HepG2 (cell line): ENCODE measurements around the gene PBOV1. TPM values are rescaled to one million over a fixed set of nuclear protein-coding genes. Genes with fewer than 3 reads are reported as not detected.
A peak's percentile ranks its signal among the peaks of the same experiment; 100 is the strongest.

Experiments used
- FOSL2 ChIP-seq: sonication (generic); formaldehyde crosslinking; IDR thresholded peaks from 2 replicates; pipeline ENCODE4 v1.4.0; 2020; ENCODE audit warnings: missing genetic modification reagents
- FOXC1 ChIP-seq: sonication (generic); formaldehyde crosslinking; IDR thresholded peaks from 2 replicates; pipeline ENCODE4 v1.8.0; 2022; ENCODE audit warnings: mild to moderate bottlenecking, missing genetic modification reagents, borderline replicate concordance
- GFI1 ChIP-seq: sonication (generic); formaldehyde crosslinking; IDR thresholded peaks from 2 replicates; pipeline ENCODE4 v1.5.0; 2020; ENCODE audit warnings: missing genetic modification reagents, mild to moderate bottlenecking, borderline replicate concordance
- HNRNPH1 ChIP-seq: fragments of 200-400 bp; formaldehyde crosslinking; optimal IDR thresholded peaks from 2 replicates; pipeline ENCODE3; 2017; ENCODE audit warnings: mild to moderate bottlenecking, low read depth, low read length
- KDM3A ChIP-seq: IDR thresholded peaks from 2 replicates; pipeline ENCODE4 v1.6.1; 2018; ENCODE audit warnings: low read depth, missing compliant biosample characterization
- RARA ChIP-seq: IDR thresholded peaks from 2 replicates; pipeline ENCODE4 v1.6.1; 2016; ENCODE audit warnings: missing genetic modification reagents, missing compliant biosample characterization
- REXO4 ChIP-seq: sonication (generic); formaldehyde crosslinking; IDR thresholded peaks from 2 replicates; pipeline ENCODE4 v1.8.0; 2022; ENCODE audit warnings: missing genetic modification reagents, mild to moderate bottlenecking, borderline replicate concordance
- SKIL ChIP-seq: sonication (generic); formaldehyde crosslinking; IDR thresholded peaks from 2 replicates; pipeline ENCODE4 v1.8.0; 2022; ENCODE audit warnings: missing genetic modification reagents, mild to moderate bottlenecking, moderate library complexity, borderline replicate concordance
- SUZ12 ChIP-seq: fragments of 150-350 bp; IDR thresholded peaks from 2 replicates; pipeline ENCODE4 v1.6.1; 2014; ENCODE audit warnings: low read depth, low read length
- ZFAT ChIP-seq: sonication (generic); formaldehyde crosslinking; conservative IDR thresholded peaks from 2 replicates; pipeline ENCODE4 v1.8.1; 2023; ENCODE audit warnings: missing genetic modification reagents, inconsistent platforms
- ZMYM3 ChIP-seq: sonication (generic); formaldehyde crosslinking; IDR thresholded peaks from 2 replicates; pipeline ENCODE4 v1.5.1; 2020; ENCODE audit warnings: mild to moderate bottlenecking, missing genetic modification reagents
- ZNF12 ChIP-seq: sonication (generic); formaldehyde crosslinking; IDR thresholded peaks from 2 replicates; pipeline ENCODE4 v1.5.0; 2020; ENCODE audit warnings: missing genetic modification reagents
- ZNF24 ChIP-seq: fragments of 450-650 bp; IDR thresholded peaks from 2 replicates; pipeline ENCODE4 v1.6.1; 2017; ENCODE audit warnings: antibody characterized with exemption, mild to moderate bottlenecking
- ZNF652 ChIP-seq: IDR thresholded peaks from 2 replicates; pipeline ENCODE4 v1.6.1; 2016; ENCODE audit warnings: low read depth, borderline replicate concordance
- polyA plus RNA-seq, 8 experiments: library from polyadenylated mRNA; depleted of rRNA in 3 of 8; stranded (reverse) in 7 of 8; unstranded in 1 of 8; fragments of >200 nt; fragmentation: Illumina TruSeq in 4 of 8; extraction: Trizol in 4 of 8; gene quantifications; 2 replicates each; pipeline versions ENCODE4 v1.2.1 to v1.2.3, GENCODE V29; 2011 to 2016; ENCODE audit warnings: low read depth in 4 of 8, missing spikeins in 1 of 8, mixed read lengths in 1 of 8; ENCODE audit not compliant: insufficient read depth in 1 of 8
- total RNA-seq, 5 experiments: library from RNA; depleted of rRNA; stranded (reverse); fragments of >200 nt; fragmentation: Illumina TruSeq; extraction: Trizol; gene quantifications; 2 replicates each; pipeline ENCODE4 v1.2.3, GENCODE V29; 2016; ENCODE audit warnings: low read depth in 1 of 5
- TF ChIP-seq, protein P1 (sequence below), 2 experiments: fragments of 450-650 bp in 1 of 2; sonication (generic) in 1 of 2; formaldehyde crosslinking in 1 of 2; IDR thresholded peaks; 2 replicates each; pipeline versions ENCODE4 v1.6.1 to v1.8.0; 2016 to 2022; ENCODE audit warnings: antibody characterized with exemption in 1 of 2, mild to moderate bottlenecking in 1 of 2, missing genetic modification reagents in 1 of 2
- TF ChIP-seq, protein P2 (sequence below): sonication (generic); formaldehyde crosslinking; IDR thresholded peaks from 2 replicates; pipeline ENCODE4 v1.4.0; 2020; ENCODE audit warnings: missing genetic modification reagents, low read depth, mild to moderate bottlenecking, borderline replicate concordance
- TF ChIP-seq, protein P3 (sequence below): IDR thresholded peaks from 2 replicates; pipeline ENCODE4 v1.6.1; 2016; ENCODE audit warnings: low read depth

The PBOV1 gene
- total and polyA plus RNA-seq, 2 of the 13 experiments (the other 11 are each of a cell fraction or from before 2014, with no cell fraction given), result not detected

GRCh38 chr6:138248878-138249277 lies 30.6 kb upstream of the PBOV1 start (continued):
- TF ChIP-seq, protein P1, sequence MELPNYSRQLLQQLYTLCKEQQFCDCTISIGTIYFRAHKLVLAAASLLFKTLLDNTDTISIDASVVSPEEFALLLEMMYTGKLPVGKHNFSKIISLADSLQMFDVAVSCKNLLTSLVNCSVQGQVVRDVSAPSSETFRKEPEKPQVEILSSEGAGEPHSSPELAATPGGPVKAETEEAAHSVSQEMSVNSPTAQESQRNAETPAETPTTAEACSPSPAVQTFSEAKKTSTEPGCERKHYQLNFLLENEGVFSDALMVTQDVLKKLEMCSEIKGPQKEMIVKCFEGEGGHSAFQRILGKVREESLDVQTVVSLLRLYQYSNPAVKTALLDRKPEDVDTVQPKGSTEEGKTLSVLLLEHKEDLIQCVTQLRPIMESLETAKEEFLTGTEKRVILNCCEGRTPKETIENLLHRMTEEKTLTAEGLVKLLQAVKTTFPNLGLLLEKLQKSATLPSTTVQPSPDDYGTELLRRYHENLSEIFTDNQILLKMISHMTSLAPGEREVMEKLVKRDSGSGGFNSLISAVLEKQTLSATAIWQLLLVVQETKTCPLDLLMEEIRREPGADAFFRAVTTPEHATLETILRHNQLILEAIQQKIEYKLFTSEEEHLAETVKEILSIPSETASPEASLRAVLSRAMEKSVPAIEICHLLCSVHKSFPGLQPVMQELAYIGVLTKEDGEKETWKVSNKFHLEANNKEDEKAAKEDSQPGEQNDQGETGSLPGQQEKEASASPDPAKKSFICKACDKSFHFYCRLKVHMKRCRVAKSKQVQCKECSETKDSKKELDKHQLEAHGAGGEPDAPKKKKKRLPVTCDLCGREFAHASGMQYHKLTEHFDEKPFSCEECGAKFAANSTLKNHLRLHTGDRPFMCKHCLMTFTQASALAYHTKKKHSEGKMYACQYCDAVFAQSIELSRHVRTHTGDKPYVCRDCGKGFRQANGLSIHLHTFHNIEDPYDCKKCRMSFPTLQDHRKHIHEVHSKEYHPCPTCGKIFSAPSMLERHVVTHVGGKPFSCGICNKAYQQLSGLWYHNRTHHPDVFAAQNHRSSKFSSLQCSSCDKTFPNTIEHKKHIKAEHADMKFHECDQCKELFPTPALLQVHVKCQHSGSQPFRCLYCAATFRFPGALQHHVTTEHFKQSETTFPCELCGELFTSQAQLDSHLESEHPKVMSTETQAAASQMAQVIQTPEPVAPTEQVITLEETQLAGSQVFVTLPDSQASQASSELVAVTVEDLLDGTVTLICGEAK (IDR thresholded peaks at IDR 0.05), result no peak
- TF ChIP-seq, protein P1 (CRISPR knock-in tag; IDR thresholded peaks at IDR 0.05), result no peak; the same call in 1 of the 2 replicates
- peak; percentile 91; the same call in 1 of the 2 replicates for TF ChIP-seq SKIL (CRISPR knock-in tag)
- no peak for TF ChIP-seq REXO4
- TF ChIP-seq KDM3A, result no peak
- TF ChIP-seq FOSL2 (CRISPR knock-in tag), result peak; percentile 68
- no peak for TF ChIP-seq SUZ12
- no peak for TF ChIP-seq HNRNPH1
- TF ChIP-seq, protein P2, sequence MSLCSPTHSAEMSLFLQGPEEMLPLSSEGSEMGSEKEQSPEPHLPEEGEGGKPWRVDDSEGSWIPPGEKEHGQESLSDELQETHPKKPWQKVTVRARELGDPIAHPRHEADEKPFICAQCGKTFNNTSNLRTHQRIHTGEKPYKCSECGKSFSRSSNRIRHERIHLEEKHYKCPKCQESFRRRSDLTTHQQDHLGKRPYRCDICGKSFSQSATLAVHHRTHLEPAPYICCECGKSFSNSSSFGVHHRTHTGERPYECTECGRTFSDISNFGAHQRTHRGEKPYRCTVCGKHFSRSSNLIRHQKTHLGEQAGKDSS (CRISPR knock-in tag), result no peak
- TF ChIP-seq ZNF12 (CRISPR knock-in tag), result peak; percentile 59; the same call in 1 of the 2 replicates
- TF ChIP-seq, protein P3, sequence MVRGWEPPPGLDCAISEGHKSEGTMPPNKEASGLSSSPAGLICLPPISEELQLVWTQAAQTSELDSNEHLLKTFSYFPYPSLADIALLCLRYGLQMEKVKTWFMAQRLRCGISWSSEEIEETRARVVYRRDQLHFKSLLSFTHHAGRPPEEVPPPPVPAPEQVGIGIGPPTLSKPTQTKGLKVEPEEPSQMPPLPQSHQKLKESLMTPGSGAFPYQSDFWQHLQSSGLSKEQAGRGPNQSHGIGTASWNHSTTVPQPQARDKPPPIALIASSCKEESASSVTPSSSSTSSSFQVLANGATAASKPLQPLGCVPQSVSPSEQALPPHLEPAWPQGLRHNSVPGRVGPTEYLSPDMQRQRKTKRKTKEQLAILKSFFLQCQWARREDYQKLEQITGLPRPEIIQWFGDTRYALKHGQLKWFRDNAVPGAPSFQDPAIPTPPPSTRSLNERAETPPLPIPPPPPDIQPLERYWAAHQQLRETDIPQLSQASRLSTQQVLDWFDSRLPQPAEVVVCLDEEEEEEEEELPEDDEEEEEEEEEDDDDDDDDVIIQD (CRISPR knock-in tag), result peak; percentile 86; the same call in 1 of the 2 replicates
- TF ChIP-seq ZNF24, result peak; percentile 54; the same call in 1 of the 2 replicates
- no peak for TF ChIP-seq ZFAT (CRISPR knock-in tag)
- peak; percentile 96 for TF ChIP-seq GFI1 (CRISPR knock-in tag)
- TF ChIP-seq ZNF652 (CRISPR knock-in tag), result peak; percentile 72; the same call in 1 of the 2 replicates
- TF ChIP-seq ZMYM3 (CRISPR knock-in tag), result no peak
- TF ChIP-seq RARA, result peak; percentile 99
- TF ChIP-seq FOXC1, result no peak
